OCI-LY7 (cell line): Measurements from ENCODE around the gene PPFIA4.

Experiments
- EZH2phosphoT487 ChIP-seq: fragments of 200-600 bp; sonication (generic); IDR thresholded peaks from 2 replicates; pipeline ENCODE4 v1.6.1; 2018; ENCODE audit warnings: low read depth, borderline replicate concordance, mild to moderate bottlenecking, mixed run types, antibody characterized with exemption, low read length, moderate library complexity, mixed read lengths
- TF ChIP-seq, protein P1 (sequence below): fragments of 200-600 bp; sonication (generic); conservative IDR thresholded peaks from 2 replicates; pipeline ENCODE4 v1.5.1; 2014; ENCODE audit warnings: mild to moderate bottlenecking, antibody characterized with exemption, low read length, moderate library complexity, mixed read lengths

DNA sequence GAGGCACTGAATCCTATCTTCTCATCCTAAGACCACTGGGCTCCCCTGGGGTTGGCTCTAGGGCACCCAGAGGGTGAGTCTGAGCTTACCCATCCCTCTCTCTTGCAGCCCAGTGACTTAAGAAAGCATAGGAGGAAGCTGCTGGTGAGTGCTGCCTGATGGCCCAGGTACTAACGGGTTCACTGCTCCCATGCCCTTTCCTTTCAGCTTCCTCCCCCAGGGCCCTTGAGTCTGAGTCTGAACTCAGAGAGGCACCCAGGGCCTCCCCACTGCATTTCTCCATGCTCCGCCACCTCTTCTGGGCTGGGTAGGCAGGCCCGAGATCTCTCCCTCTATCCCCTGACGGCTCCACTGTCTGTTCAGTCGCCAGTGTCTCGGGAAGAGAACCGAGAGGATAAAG is 29.7 kb downstream of the PPFIA4 start:
- TF ChIP-seq, protein P1, sequence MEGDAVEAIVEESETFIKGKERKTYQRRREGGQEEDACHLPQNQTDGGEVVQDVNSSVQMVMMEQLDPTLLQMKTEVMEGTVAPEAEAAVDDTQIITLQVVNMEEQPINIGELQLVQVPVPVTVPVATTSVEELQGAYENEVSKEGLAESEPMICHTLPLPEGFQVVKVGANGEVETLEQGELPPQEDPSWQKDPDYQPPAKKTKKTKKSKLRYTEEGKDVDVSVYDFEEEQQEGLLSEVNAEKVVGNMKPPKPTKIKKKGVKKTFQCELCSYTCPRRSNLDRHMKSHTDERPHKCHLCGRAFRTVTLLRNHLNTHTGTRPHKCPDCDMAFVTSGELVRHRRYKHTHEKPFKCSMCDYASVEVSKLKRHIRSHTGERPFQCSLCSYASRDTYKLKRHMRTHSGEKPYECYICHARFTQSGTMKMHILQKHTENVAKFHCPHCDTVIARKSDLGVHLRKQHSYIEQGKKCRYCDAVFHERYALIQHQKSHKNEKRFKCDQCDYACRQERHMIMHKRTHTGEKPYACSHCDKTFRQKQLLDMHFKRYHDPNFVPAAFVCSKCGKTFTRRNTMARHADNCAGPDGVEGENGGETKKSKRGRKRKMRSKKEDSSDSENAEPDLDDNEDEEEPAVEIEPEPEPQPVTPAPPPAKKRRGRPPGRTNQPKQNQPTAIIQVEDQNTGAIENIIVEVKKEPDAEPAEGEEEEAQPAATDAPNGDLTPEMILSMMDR, result no peak
- no peak for TF ChIP-seq EZH2phosphoT487
